ENCODE data around the gene TLE4.

- TF ChIP-seq EZH2phosphoT487 (IDR thresholded peaks at IDR 0.05; ENCODE audit: low read depth, severe bottlenecking, unreplicated experiment) (no peak), CTCF (IDR thresholded peaks at IDR 0.05; ENCODE audit: poor library complexity) (no peak), EZH2 (IDR thresholded peaks at IDR 0.05; ENCODE audit: borderline replicate concordance) (no peak)
These were observed 4.1 kb upstream of the TLE4 start for GRCh38 chr9:79567671-79568098.
